H9 (cell line): ENCODE measurements around the gene MRGPRF. TPM values are rescaled to one million over a fixed set of nuclear protein-coding genes. Genes with fewer than 3 reads are reported as not detected.

Experiments
- DNase-seq: peaks from one replicate; pipeline ENCODE4 v3.0.0-alpha.2; 2017
- H2AFZ ChIP-seq: one replicate; pipeline ENCODE4 v1.6.1; 2013; ENCODE audit warnings: mild to moderate bottlenecking, low read length, control low read depth, moderate library complexity
- H2AK5ac ChIP-seq: 2 replicates; pipeline ENCODE4 v1.6.1; 2013; ENCODE audit warnings: low read length, control low read depth, mixed read lengths; ENCODE audit not compliant: insufficient read length
- H2BK120ac ChIP-seq: one replicate; pipeline ENCODE4 v1.6.1; 2013; ENCODE audit warnings: low read depth, mild to moderate bottlenecking, low read length, control low read depth, inconsistent platforms; ENCODE audit not compliant: poor library complexity, severe bottlenecking
- H2BK12ac ChIP-seq: 2 replicates; pipeline ENCODE4 v1.6.1; 2013; ENCODE audit warnings: low read length, control low read depth, mixed read lengths, low read depth; ENCODE audit not compliant: insufficient read length
- H2BK15ac ChIP-seq: 2 replicates; pipeline ENCODE4 v1.6.1; 2013; ENCODE audit warnings: low read depth, low read length, control low read depth
- H2BK20ac ChIP-seq: one replicate; pipeline ENCODE4 v1.6.1; 2013; ENCODE audit warnings: low read depth, mild to moderate bottlenecking, low read length, control low read depth, inconsistent platforms; ENCODE audit not compliant: poor library complexity, severe bottlenecking
- H2BK5ac ChIP-seq: 2 replicates; pipeline ENCODE4 v1.6.1; 2013; ENCODE audit warnings: low read length, control low read depth, mixed read lengths; ENCODE audit not compliant: insufficient read length
- H3K14ac ChIP-seq: 2 replicates; pipeline ENCODE4 v1.6.1; 2013; ENCODE audit warnings: low read length, control low read depth; ENCODE audit not compliant: insufficient read depth
- H3K18ac ChIP-seq: 2 replicates; pipeline ENCODE4 v1.6.1; 2013; ENCODE audit warnings: low read depth, mild to moderate bottlenecking, mixed read lengths, low read length, control low read depth; ENCODE audit not compliant: insufficient read length
- H3K23ac ChIP-seq: 2 replicates; pipeline ENCODE4 v1.6.1; 2013; ENCODE audit warnings: low read length, control low read depth, mixed read lengths, low read depth; ENCODE audit not compliant: insufficient read length
- H3K23me2 ChIP-seq: 2 replicates; pipeline ENCODE4 v1.6.1; 2013; ENCODE audit warnings: low read depth, mild to moderate bottlenecking, mixed read lengths, low read length, control low read depth; ENCODE audit not compliant: insufficient read length, poor library complexity, severe bottlenecking
- H3K27ac ChIP-seq: 2 replicates; pipeline ENCODE4 v1.5.1; 2013; ENCODE audit warnings: low read length, control low read depth, mixed read lengths, low read depth; ENCODE audit not compliant: insufficient read length
- H3K27me3 ChIP-seq: 2 replicates; pipeline ENCODE4 v1.6.1; 2013; ENCODE audit warnings: low read length, control low read depth, inconsistent platforms; ENCODE audit not compliant: insufficient read depth
- H3K4ac ChIP-seq: 2 replicates; pipeline ENCODE4 v1.6.1; 2013; ENCODE audit warnings: low read depth, mild to moderate bottlenecking, control low read depth, inconsistent platforms, low read length, moderate library complexity
- H3K4me1 ChIP-seq: 2 replicates; pipeline ENCODE4 v1.6.1; 2013; ENCODE audit warnings: low read length, control low read depth, inconsistent platforms; ENCODE audit not compliant: insufficient read depth
- H3K4me2 ChIP-seq: 2 replicates; pipeline ENCODE4 v1.6.1; 2013; ENCODE audit warnings: low read length, control low read depth, mixed read lengths; ENCODE audit not compliant: insufficient read length, insufficient read depth
- H3K56ac ChIP-seq: 2 replicates; pipeline ENCODE4 v1.6.1; 2013; ENCODE audit warnings: low read depth, mild to moderate bottlenecking, mixed read lengths, low read length, control low read depth; ENCODE audit not compliant: insufficient read length
- H3K79me1 ChIP-seq: 2 replicates; pipeline ENCODE4 v1.6.1; 2013; ENCODE audit warnings: low read depth, mild to moderate bottlenecking, moderate library complexity, low read length, control low read depth, inconsistent platforms; ENCODE audit not compliant: insufficient read depth, poor library complexity, severe bottlenecking
- H3K79me2 ChIP-seq: 2 replicates; pipeline ENCODE4 v1.6.1; 2013; ENCODE audit warnings: low read length, control low read depth, inconsistent platforms; ENCODE audit not compliant: insufficient read depth
- H3K9ac ChIP-seq: 2 replicates; pipeline ENCODE4 v1.6.1; 2013; ENCODE audit warnings: low read length, control low read depth, mixed read lengths; ENCODE audit not compliant: insufficient read length; ENCODE audit errors: extremely low read depth
- H3K9me3 ChIP-seq: one replicate; pipeline ENCODE4 v1.6.1; 2013; ENCODE audit warnings: low read depth, low read length, inconsistent platforms; ENCODE audit not compliant: control insufficient read depth
- H3T11ph ChIP-seq: one replicate; pipeline ENCODE4 v1.6.1; 2013; ENCODE audit warnings: mild to moderate bottlenecking, low read length, control low read depth, inconsistent platforms
- H4K20me1 ChIP-seq: one replicate; pipeline ENCODE4 v1.6.1; 2013; ENCODE audit not compliant: control insufficient read depth, insufficient read length, insufficient read depth
- H4K5ac ChIP-seq: 2 replicates; pipeline ENCODE4 v1.6.1; 2013; ENCODE audit warnings: low read depth, mild to moderate bottlenecking, mixed read lengths, low read length, control low read depth; ENCODE audit not compliant: insufficient read length
- H4K8ac ChIP-seq: replicated peaks from 2 replicates; pipeline ENCODE4 v1.6.1; 2013; ENCODE audit warnings: low read length, control low read depth, mixed read lengths, low read depth; ENCODE audit not compliant: insufficient read length
- H4K91ac ChIP-seq: 2 replicates; pipeline ENCODE4 v1.6.1; 2013; ENCODE audit warnings: low read depth, mild to moderate bottlenecking, moderate library complexity, mixed read lengths, low read length, control low read depth; ENCODE audit not compliant: insufficient read length
- H3K27ac Mint-ChIP-seq, 3 experiments: 2 replicates in 2 of 3; 3 replicates in 1 of 3; pipeline ENCODE4 v1.8.0; 2020 to 2021; ENCODE audit warnings: mixed read lengths in 3 of 3, mild to moderate bottlenecking in 1 of 3, moderate library complexity in 1 of 3
- H3K27me3 Mint-ChIP-seq: 2 replicates; pipeline ENCODE4 v1.8.0; 2021; ENCODE audit warnings: low read depth, mild to moderate bottlenecking, moderate library complexity, mixed read lengths
- H3K36me3 Mint-ChIP-seq, 3 experiments: 2 replicates in 2 of 3; 3 replicates in 1 of 3; pipeline ENCODE4 v1.8.0; 2020 to 2021; ENCODE audit warnings: low read depth in 3 of 3, mixed read lengths in 3 of 3; ENCODE audit not compliant: insufficient read depth in 1 of 3
- H3K4me1 Mint-ChIP-seq, 2 experiments: 2 replicates each; pipeline ENCODE4 v1.8.0; 2020; ENCODE audit warnings: mixed read lengths in 2 of 2
- H3K4me3 Mint-ChIP-seq, 2 experiments: 2 replicates in 1 of 2; 3 replicates in 1 of 2; pipeline ENCODE4 v1.8.0; 2020 to 2021; ENCODE audit warnings: mild to moderate bottlenecking in 2 of 2, mixed read lengths in 2 of 2, moderate library complexity in 1 of 2
- H3K9me3 Mint-ChIP-seq, 2 experiments: 2 replicates in 1 of 2; 3 replicates in 1 of 2; pipeline ENCODE4 v1.8.0; 2020; ENCODE audit warnings: mild to moderate bottlenecking in 2 of 2, mixed read lengths in 2 of 2, moderate library complexity in 1 of 2
- CTCF ChIP-seq: fragments of 200-600 bp; sonication (generic); conservative IDR thresholded peaks from 3 replicates; pipeline ENCODE4 v1.8.0; 2021; ENCODE audit warnings: antibody characterized with exemption, mild to moderate bottlenecking
- WGBS: extraction: QIAGEN DNeasy Blood & Tissue Kit; methylation state at CpG from one replicate; pipeline ENCODE4 v1.1.7; 2013; ENCODE audit warnings: missing lambda C conversion rate, low lambda C conversion rate, mixed read lengths; ENCODE audit not compliant: insufficient read length; ENCODE audit errors: extremely low coverage; 5-methylcytosine and 5-hydroxymethylcytosine counted together
- total RNA-seq: library from RNA; stranded (reverse); gene quantifications from 2 replicates; pipeline ENCODE4 v1.2.1, GENCODE V29; 2021

MRGPRF gene
- total RNA-seq, 1 experiment from 2014 or later: 4.0 TPM

GRCh38 chr11:69035946-69036340 lies 22.9 kb upstream of the MRGPRF start:
- no peak overlapping the region for H2BK20ac ChIP-seq
- no peaks in the 10 kb centered on the region for H3K9me3 Mint-ChIP-seq
- no peaks in the 10 kb centered on the region for H3K9me3 ChIP-seq
- no peak overlapping the region for H3K4ac ChIP-seq
- H3K27me3 Mint-ChIP-seq: no peaks in the 10 kb centered on the region
- H3K23me2 ChIP-seq: no peaks in the 10 kb centered on the region
- H4K8ac ChIP-seq: no peak overlapping the region
- peak overlapping the region; percentile 30 for H3K18ac ChIP-seq
- no peak overlapping the region for H2BK12ac ChIP-seq
- no peaks in the 10 kb centered on the region for H3K36me3 Mint-ChIP-seq
- H3T11ph ChIP-seq: no peak overlapping the region
- H2BK120ac ChIP-seq: no peak overlapping the region
- H3K14ac ChIP-seq: no peak overlapping the region
- no peak overlapping the region for H3K9ac ChIP-seq
- no peak overlapping the region for H4K5ac ChIP-seq
- peak overlapping the region in 2 of 3 experiments; percentile 42 to 51; a peak in 2 of 7 replicates for H3K27ac Mint-ChIP-seq
- H3K4me1 ChIP-seq: no peaks in the 10 kb centered on the region; the same call in 1 of the 2 replicates
- no peak overlapping the region for H2BK15ac ChIP-seq
- no peaks in the 10 kb centered on the region for H3K79me1 ChIP-seq
- no peak for DNase-seq
- H3K4me1 Mint-ChIP-seq: peaks cover 16 to 26% of the 10 kb centered on the region in 2 experiments
- H3K27ac ChIP-seq: no peak overlapping the region
- H3K79me2 ChIP-seq: no peaks in the 10 kb centered on the region
- no peak overlapping the region for H3K23ac ChIP-seq
- H3K27me3 ChIP-seq: no peaks in the 10 kb centered on the region
- H2AK5ac ChIP-seq: no peak overlapping the region
- H3K56ac ChIP-seq: no peak overlapping the region
- no CpG with 5 or more reads among the region's 11 CpGs for WGBS
- no peak overlapping the region for H3K4me2 ChIP-seq
- no peak overlapping the region for H3K4me3 Mint-ChIP-seq
- no peak for TF ChIP-seq CTCF
- no peaks in the 10 kb centered on the region for H4K20me1 ChIP-seq
- H4K91ac ChIP-seq: no peak overlapping the region
- H2AFZ ChIP-seq: no peak overlapping the region
- H2BK5ac ChIP-seq: no peak overlapping the region
